Panc1 (cell line): ENCODE measurements around the gene TESK2.

ENCODE experiments used
- CTCF ChIP-seq: fragments of 450-650 bp; IDR thresholded peaks from 2 replicates; pipeline ENCODE4 v1.5.1; 2017; ENCODE audit warnings: mild to moderate bottlenecking
- POLR2AphosphoS5 ChIP-seq: IDR thresholded peaks from 2 replicates; pipeline ENCODE4 v1.6.1; 2012; ENCODE audit warnings: mild to moderate bottlenecking, low read depth, low read length, moderate library complexity
- REST ChIP-seq, 2 experiments: IDR thresholded peaks; 2 replicates each; pipeline ENCODE4 v1.6.1; 2011 to 2012; ENCODE audit warnings: low read depth in 2 of 2, control low read depth in 1 of 2, low read length in 1 of 2, mild to moderate bottlenecking in 1 of 2, moderate library complexity in 1 of 2; ENCODE audit not compliant: insufficient read depth in 1 of 2

- TF ChIP-seq POLR2AphosphoS5 (no peak), CTCF (no peak), REST (IDR thresholded peaks at IDR 0.05; ENCODE audit: insufficient read depth in 1 of 2, low read depth in 2 of 2, low read length in 1 of 2) (no peak)
Observed at GRCh38 chr1:45414746-45415145, 76.2 kb downstream of the TESK2 start.
